Right cardiac atrium (tissue), 5 donors: ENCODE results near the gene PRRT1. TPM values are rescaled to one million over a fixed set of nuclear protein-coding genes. Genes with fewer than 3 reads are reported as not detected.
"Not testable (repeated sequence)": the region's sequence is repeated elsewhere in the genome, so short reads cannot be mapped to it uniquely, and the experiment has no call there.

Source experiments
- ATAC-seq, 2 donors: fragments of 200-7000 bp; cut with Tn5 transposase; one replicate each; pipeline versions ENCODE4 v1.8.0 to v1.9.1; 2020; ENCODE audit warnings: moderate library complexity in 2 of 2, mild to moderate bottlenecking in 1 of 2
- DNase-seq, 3 donors: peaks; one replicate each; pipeline ENCODE4 v3.0.0-alpha.2; 2020
- H3K27ac ChIP-seq: one replicate; pipeline ENCODE4 v1.5.1; 2013; ENCODE audit warnings: mild to moderate bottlenecking, low read length, control low read depth, moderate library complexity
- H3K27me3 ChIP-seq: one replicate; pipeline ENCODE4 v1.6.1; 2013; ENCODE audit not compliant: control insufficient read depth, insufficient read depth
- H3K4me1 ChIP-seq: one replicate; pipeline ENCODE4 v1.6.1; 2013; ENCODE audit warnings: low read length; ENCODE audit not compliant: control insufficient read depth, insufficient read depth
- H3K4me3 ChIP-seq: one replicate; pipeline ENCODE4 v1.5.1; 2013; ENCODE audit warnings: low read length, control low read depth
- H3K9me3 ChIP-seq: one replicate; pipeline ENCODE4 v1.6.1; 2013; ENCODE audit warnings: low read length; ENCODE audit not compliant: control insufficient read depth
- WGBS: extraction: QIAGEN DNeasy Blood & Tissue Kit; methylation state at CpG from one replicate; pipeline ENCODE4 v1.1.7; 2013; 5-methylcytosine and 5-hydroxymethylcytosine counted together
- intact Hi-C, 4 donors: fragments of 100-400 bp; cut with DNase I; formaldehyde crosslinking; loops; one replicate each; pipeline versions ENCODE4 v1.11.0 to v1.14.0; 2022 to 2023
- polyA plus RNA-seq: library from polyadenylated mRNA; stranded (reverse); fragments of 200-250 nt; gene quantifications from one replicate; pipeline ENCODE4 v1.2.3, GENCODE V29; 2013
- total RNA-seq, 4 donors: library from RNA; stranded (reverse); fragmentation: NEBNext Ultra II Directional; extraction: Animal tissue kit (Norgen Biotek cat#: 25700); gene quantifications; one replicate each; pipeline ENCODE4 v1.2.1, GENCODE V29; 2021
- donor health status: healthy with polysubstance abuse.
- donor health status: DM: no; HTN: yes; CAD: no.
- donor health status: DM: no; HTN: no; CAD: no.
- donor health status: DM: no; HTN: yes; CAD: no; lungs with severe emphysema.
- donor health status: DM: yes; HTN: yes; CAD: no.

PRRT1 gene
- total and polyA plus RNA-seq, 5 donors, result 1.5 to 3.3 (median 1.9) TPM

DNA sequence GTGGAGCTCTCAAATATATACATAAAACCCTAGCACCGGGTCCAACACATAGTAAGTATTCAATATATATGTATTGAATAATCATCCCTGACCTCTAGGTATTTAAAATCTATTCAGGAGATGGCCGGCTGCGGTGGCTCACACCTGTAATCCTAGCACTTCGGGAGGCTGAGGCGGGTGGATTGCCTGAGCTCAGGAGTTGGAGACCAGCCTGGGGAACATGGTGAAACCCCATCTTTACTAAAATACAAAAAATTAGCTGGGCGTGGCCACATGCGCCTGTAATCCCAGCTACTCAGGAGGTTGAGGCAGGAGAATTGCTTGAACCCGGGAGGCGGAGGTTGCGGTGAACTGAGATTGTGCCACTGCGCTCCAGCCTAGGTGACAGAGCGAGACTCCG, 41.4 kb upstream of the PRRT1 start:
- H3K4me3 ChIP-seq, ATAC-seq, DNase-seq, H3K27me3 ChIP-seq, H3K9me3 ChIP-seq, intact Hi-C loops, H3K4me1 ChIP-seq: not testable (repeated sequence)
- H3K27ac ChIP-seq, result peak overlapping the region; percentile 70
- 81% methylated on average over 13 of the region's 13 CpGs for WGBS

DNA sequence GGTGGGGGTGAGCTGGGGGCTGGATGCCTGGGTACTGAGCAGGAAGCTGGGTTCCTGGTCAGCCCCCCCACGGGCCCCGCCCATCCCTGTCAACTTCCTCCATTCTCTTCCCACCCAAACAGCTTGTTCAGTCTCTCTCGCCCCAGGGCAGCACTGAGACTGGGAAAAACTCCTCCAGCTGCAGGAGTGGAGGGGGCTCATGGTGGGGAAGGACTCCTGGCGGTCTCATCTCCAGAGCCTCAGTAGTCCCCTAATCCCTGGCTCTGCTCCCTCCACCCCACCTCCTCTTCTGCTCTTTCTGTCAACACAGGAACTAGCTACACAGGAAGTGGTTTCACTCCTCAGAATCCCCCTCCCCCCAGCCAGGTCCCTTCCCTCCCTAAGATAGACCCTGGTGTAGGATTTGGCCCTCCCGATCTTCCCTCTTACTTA, 40.9 kb upstream of the PRRT1 start, which contains the start of gene GPSM3:
Gene GPSM3 (minus strand): TSS at position 36 of the 432 bp plus-strand sequence. CDS start 130 bp downstream, outside the sequence.
- Histone ChIP-seq H3K4me1 (peaks cover 5% of the 10 kb centered on the region), H3K4me3 (peak within 1 kb of the TSS; percentile 36), H3K9me3 (no peaks in the 10 kb centered on the region), H3K27ac (peak within 1 kb of the TSS; percentile 75), H3K27me3 (no peaks in the 10 kb centered on the region)
- intact Hi-C loops, result no loop called here
- peak; percentile 71 to 89 (median 85) for DNase-seq
- ATAC-seq, result no peak
- 19% methylated on average over 5 of the region's 5 CpGs for WGBS

DNA sequence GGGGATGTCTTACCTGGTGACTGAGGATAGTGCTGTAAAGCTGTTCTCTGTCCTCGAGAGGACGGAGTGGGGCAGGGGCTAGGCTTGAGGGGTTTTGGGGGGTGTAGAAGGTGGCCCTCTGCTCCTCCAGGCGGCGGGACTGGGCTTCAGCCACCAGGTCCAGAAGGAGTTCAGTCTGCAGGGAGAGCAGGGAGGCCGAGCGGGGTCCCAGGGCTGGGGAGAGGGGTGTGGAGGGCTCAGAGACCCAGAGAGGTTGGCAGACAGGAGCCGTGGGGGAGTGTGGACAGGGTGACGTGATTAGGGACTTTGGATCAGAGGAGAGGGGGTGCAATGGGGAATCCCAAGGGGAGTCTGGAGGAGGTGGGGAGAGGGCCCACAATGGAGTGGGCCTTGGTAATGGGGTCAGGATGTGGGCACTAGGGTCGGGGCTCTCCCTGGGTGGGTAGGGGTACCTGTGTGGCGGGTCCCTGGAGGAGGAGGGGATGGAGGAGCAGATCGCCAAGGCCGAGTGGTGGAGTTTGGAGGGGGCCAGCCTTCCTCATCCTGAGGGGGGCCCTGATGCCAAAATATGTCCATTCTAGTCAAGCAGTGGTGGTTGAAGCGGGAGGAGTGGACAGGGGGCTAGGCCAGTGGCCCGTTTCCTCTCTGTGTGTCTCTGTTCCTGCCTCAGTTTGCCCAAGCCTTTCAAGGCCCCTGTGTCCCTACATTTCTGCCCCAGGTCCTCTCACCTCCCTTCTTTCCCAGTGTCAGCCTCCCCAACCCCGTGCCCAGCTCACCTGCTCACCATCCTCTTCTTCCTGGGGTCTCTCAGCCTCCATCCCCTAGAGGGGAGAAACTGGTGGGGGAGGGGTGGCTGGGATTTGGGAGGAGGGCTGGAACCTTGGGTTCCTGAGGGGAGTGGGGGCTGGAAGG, 40.2 kb upstream of the PRRT1 start:
- ATAC-seq (no peak), DNase-seq (no peak)
- 71% methylated on average over 15 of the region's 15 CpGs for WGBS
- Histone ChIP-seq H3K9me3 (no peaks in the 10 kb centered on the region), H3K27ac (peak overlapping the region; percentile 75), H3K4me3 (peak overlapping the region; percentile 36), H3K4me1 (peaks cover 3% of the 10 kb centered on the region), H3K27me3 (no peaks in the 10 kb centered on the region)
- intact Hi-C loops, result no loop called here

DNA sequence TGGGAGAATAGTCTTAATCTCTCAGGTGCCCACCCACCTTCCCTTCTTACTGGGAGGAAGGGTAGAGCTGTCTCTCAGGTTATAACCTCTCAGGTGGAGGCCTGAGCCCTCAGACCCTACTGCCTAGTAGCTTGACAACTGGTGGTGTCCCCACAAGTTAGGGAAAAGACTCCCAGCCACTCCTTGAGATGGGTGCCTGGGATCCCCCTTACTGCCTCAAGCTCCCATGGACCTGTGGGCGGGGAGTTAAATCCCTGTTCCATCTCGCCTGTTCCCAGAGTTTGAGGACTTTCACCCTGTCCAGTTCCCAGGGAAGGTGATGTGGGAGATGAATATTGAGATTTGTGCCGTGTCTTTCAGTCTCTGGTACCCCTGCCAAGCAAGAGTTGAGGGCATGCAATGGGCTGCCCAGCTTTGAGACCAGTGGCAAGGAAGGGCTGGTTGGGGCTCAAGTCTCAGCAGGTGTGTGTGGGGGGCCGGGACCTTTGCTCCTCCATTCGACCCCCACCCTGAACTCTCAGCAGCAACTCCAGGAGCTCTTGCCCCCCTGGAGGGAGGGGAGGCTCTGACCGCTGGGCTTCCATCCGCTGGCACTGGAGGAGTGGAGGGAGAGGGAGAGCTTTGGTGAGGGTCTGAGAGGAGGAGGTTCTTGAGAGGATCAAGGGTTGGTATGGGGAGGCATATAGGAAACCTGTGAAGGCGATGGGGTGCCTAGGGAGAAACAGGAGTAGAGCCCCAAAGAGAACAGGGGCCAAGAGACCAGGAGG, 39.4 kb upstream of the PRRT1 start:
- WGBS, result 81% methylated on average over 8 of the region's 8 CpGs
- intact Hi-C loops, result no loop called here
- DNase-seq (no peak), ATAC-seq (no peak)
- Histone ChIP-seq H3K9me3 (no peaks in the 10 kb centered on the region), H3K4me3 (peak overlapping the region; percentile 96), H3K27me3 (no peaks in the 10 kb centered on the region), H3K27ac (peak overlapping the region; percentile 99), H3K4me1 (peaks cover 5% of the 10 kb centered on the region)

DNA sequence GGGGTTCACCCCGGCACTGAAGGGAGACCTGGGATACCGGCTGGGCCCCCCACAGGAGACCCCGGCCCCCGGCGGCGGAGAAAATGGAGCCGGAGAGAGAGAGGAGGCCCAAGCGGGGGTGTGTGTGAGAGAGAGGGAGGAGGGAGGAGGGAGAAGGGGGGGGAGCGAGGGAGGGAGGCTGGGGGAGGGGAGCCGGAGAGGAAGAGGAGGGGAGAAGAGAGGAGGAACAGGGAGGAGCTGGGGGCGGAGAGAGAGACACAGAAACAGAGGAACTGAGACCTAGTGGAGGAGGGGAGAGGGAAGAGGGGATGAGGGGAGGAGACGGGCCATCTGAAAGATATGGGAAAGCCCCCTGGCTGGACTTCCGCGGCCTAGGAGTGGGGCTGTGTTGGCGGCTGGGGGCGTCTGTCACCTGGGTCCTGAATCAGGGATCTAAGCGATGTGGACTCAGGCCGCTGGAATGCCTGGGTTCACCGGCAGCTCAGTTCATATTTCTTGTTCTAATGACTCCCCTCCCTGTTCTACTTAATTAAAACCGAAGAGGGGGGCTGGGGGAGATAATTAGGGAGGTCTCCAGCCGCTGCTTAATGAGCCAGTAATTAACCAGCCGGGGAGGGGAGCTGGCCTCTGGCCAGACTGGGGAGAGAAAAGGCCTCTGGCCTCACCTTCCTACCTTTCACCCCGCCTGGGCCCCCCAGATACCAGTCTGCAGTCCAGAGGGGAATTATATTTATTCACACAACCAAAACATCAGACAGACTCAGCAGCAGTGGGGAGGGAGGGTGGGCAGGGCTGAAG, 38.5 kb upstream of the PRRT1 start, which contains the start of gene PBX2:
Gene PBX2 (minus strand): TSS at position 149 of the 798 bp plus-strand sequence. CDS start 287 bp downstream, outside the sequence.
- peaks cover 9% of the 10 kb centered on the region for H3K4me1 ChIP-seq
- peak within 1 kb of the TSS; percentile 96 for H3K4me3 ChIP-seq
- DNase-seq (peak; percentile 93 to 96 (median 96)), ATAC-seq (peak; percentile 74 to 84)
- intact Hi-C loops, result no loop called here
- WGBS, result 1% methylated on average over 23 of the region's 23 CpGs
- peak within 1 kb of the TSS; percentile 99 for H3K27ac ChIP-seq
- H3K27me3 ChIP-seq, result no peaks in the 10 kb centered on the region
- no peaks in the 10 kb centered on the region for H3K9me3 ChIP-seq

DNA sequence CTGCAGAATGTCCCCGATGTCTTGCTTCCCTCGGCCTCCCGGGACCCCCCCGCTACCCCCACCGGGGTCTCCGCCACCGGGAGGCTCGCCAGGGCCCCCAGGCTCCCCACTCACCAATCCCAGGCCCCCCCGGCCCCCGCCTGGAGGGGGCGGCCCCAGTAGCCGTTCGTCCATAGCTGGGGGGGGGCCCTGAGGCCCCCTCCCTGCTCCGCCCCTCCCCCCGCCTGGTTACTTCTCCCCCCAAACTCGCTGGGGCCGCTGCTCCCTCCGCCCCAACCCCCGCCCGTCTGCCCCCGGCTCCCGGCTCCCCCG, 38.0 kb upstream of the PRRT1 start:
- intact Hi-C loops, result no loop called here
- Histone ChIP-seq H3K27ac (peak overlapping the region; percentile 90), H3K27me3 (no peaks in the 10 kb centered on the region), H3K9me3 (no peaks in the 10 kb centered on the region), H3K4me1 (peaks cover 9% of the 10 kb centered on the region), H3K4me3 (peak overlapping the region; percentile 96)
- ATAC-seq, result peak; percentile 2 to 3
- 15% methylated on average over 23 of the region's 23 CpGs for WGBS
- peak; percentile 58 to 87 (median 81) for DNase-seq

DNA sequence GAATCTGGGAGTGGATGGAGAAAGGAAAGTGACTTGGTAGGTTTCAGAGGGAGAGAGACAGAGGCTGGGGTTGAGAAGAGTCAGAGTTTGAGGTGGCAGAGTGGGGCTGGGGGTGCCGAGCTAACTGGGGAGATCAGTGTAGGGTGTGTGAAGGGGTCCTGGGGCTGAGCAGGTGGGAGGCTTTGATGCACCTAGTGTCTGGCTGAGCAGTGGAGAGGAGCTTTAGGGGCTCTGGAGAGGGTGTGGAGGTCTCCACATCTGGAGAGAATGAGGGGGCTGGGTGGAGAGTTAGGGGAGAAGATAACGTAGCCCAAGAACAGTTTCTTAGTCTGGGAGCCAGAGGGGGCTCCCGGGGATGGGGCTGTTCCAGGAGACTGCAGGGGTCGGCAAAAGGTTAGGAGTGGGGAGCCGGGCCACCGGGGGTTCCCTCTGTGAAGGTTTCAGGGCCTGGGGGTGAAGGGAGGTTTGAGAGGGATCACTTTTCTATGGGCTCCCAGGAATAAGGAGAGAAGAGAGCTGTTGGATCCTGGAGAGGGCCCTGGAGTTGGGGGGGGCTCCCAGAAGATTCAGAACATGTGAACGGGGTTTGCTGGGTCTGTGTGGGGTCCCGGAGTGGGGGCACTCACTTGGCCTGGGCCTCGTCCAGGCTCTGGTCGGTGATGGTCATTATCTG, 37.5 kb upstream of the PRRT1 start:
- H3K27me3 ChIP-seq, result no peaks in the 10 kb centered on the region
- H3K27ac ChIP-seq, result peak overlapping the region; percentile 90
- H3K4me1 ChIP-seq, result peaks cover 9% of the 10 kb centered on the region
- H3K9me3 ChIP-seq, result no peaks in the 10 kb centered on the region
- DNase-seq (no peak), ATAC-seq (peak; percentile 0 to 1)
- intact Hi-C loops, result no loop called here
- WGBS, result 1% methylated on average over 10 of the region's 10 CpGs
- H3K4me3 ChIP-seq, result peak overlapping the region; percentile 96

DNA sequence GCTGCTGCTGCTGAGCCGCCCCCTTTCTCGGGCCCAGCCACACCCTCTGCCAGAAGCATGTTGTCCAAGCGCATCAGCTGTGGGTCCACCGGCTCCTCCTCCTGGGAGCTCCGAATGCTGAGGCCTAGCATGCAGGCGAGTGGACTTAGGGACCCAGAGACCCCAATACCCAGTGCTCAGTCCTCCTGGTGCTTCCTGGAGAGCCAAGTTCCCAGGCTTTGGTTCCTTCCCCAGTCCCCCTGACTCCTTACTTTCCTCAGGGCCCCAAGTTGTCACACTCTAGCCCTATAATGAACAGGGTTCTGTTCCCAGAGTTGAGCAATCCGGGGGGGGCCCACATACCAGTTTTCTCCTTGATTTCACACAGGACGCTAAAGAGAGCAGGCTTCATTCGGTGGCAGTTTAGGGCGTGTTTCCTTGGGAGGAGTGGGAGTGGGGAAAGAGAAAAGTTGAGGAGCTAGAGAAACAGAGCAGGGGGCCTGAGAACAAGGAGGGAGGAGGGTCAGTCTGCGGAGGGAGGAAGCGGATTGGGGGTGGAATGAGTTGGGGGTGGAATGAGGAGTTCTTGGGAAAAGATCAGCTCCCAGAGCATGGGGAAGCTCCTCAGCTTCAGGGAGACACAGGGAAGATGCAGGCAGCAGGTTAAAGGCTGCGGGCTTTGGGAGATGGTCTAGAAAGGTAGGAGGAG, 36.8 kb upstream of the PRRT1 start:
- no peaks in the 10 kb centered on the region for H3K9me3 ChIP-seq
- H3K4me3 ChIP-seq, result peak overlapping the region; percentile 96
- peak overlapping the region; percentile 90 for H3K27ac ChIP-seq
- ATAC-seq, result no peak
- WGBS, result 9% methylated on average over 13 of the region's 13 CpGs
- H3K27me3 ChIP-seq, result no peaks in the 10 kb centered on the region
- intact Hi-C loops, result no loop called here
- peak in 1 of 3 donors; percentile 68 for DNase-seq
- peaks cover 9% of the 10 kb centered on the region for H3K4me1 ChIP-seq

DNA sequence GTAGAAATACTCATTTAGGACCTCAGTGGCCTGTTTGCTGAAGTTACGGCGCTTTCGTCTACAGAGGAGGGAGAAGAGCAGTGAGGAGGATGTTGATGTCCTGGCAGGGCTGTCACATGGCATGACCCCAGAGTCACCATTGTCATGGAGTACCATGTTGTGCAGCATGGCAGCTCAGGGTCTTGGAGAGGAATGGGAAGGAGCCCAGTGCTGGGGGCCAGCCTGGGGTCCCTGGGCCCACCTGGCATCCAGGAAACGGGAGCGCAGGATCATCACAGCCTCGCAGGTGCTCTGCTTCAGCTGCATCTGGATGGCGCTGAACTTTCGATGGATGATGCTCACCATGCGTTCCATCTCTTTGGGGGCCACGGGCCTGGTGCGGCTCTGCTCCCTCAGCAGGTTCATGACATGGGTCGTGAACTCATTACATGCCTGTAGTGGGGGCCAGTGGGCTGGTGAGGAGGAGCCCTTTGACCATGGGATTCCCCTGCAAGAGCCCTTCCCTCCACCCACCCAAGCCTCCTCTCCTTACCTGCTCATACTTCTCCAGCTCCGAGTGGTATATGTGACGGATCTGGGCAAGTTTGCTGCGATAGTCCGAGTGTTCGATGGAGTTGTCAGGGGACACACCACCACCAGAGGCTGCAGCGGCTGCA, 36.1 kb upstream of the PRRT1 start:
- H3K27me3 ChIP-seq, DNase-seq, intact Hi-C loops, ATAC-seq, H3K27ac ChIP-seq, H3K4me1 ChIP-seq, H3K9me3 ChIP-seq, H3K4me3 ChIP-seq: not testable (repeated sequence)
- WGBS, result 63% methylated on average over 18 of the region's 18 CpGs
